Right forelimb (tissue), 1 donor: Measurements from ENCODE around the gene AHI1.

ENCODE experiments used
- DNase-seq: peaks from one replicate; pipeline ENCODE4 v3.0.0-alpha.2; 2018

AHI1 gene

GRCh38 chr6:135497412-135498184, at the start of gene AHI1:
Gene AHI1, minus strand, starts transcription at chr6:135497740. Its CDS starts 5,503 bp downstream, at chr6:135492237.
- DNase-seq: peak; percentile 96

GRCh38 chr6:135546680-135547418, 49.3 kb upstream of the AHI1 start:
- no peak for DNase-seq

GRCh38 chr6:135546206-135546605, 48.7 kb upstream of the AHI1 start:
- DNase-seq: no peak

- DNase-seq: no peak
Observed at GRCh38 chr6:135540207-135540840, 42.8 kb upstream of the AHI1 start.

GRCh38 chr6:135537741-135538301, 40.3 kb upstream of the AHI1 start:
- no peak for DNase-seq

GRCh38 chr6:135535989-135536414, 38.5 kb upstream of the AHI1 start:
- DNase-seq: no peak

GRCh38 chr6:135534773-135535380, 37.3 kb upstream of the AHI1 start:
- DNase-seq: no peak

- DNase-seq: no peak
Observed at GRCh38 chr6:135532559-135532958, 35.0 kb upstream of the AHI1 start.

GRCh38 chr6:135531954-135532490, 34.5 kb upstream of the AHI1 start:
- DNase-seq: no peak

- DNase-seq: no peak
Observed at GRCh38 chr6:135530113-135530512, 32.6 kb upstream of the AHI1 start.

GRCh38 chr6:135527960-135528249, 30.4 kb upstream of the AHI1 start:
- DNase-seq: no peak

GRCh38 chr6:135527116-135527959, 29.8 kb upstream of the AHI1 start:
- peak; percentile 54 for DNase-seq

- DNase-seq: no peak
Observed at GRCh38 chr6:135525594-135525993, 28.1 kb upstream of the AHI1 start.

- no peak for DNase-seq
Observed at GRCh38 chr6:135522965-135523692, 25.6 kb upstream of the AHI1 start.

GRCh38 chr6:135521431-135521830, 23.9 kb upstream of the AHI1 start:
- no peak for DNase-seq

GRCh38 chr6:135520781-135521180, 23.2 kb upstream of the AHI1 start:
- DNase-seq: no peak

GRCh38 chr6:135519348-135519747, 21.8 kb upstream of the AHI1 start:
- no peak for DNase-seq

GRCh38 chr6:135517527-135517926, 20.0 kb upstream of the AHI1 start:
- DNase-seq: no peak

- no peak for DNase-seq
Observed at GRCh38 chr6:135514706-135515105, 17.2 kb upstream of the AHI1 start.

GRCh38 chr6:135506270-135506997, 8.9 kb upstream of the AHI1 start:
- DNase-seq: no peak

- DNase-seq: no peak
Observed at GRCh38 chr6:135505648-135506047, 8.1 kb upstream of the AHI1 start.
